ENCODE results near the gene THSD1. TPM values are rescaled to one million over a fixed set of nuclear protein-coding genes. Genes with fewer than 3 reads are reported as not detected.
A peak's percentile ranks its signal among the peaks of the same experiment; 100 is the strongest.

Gene THSD1
- total RNA-seq, 1 experiment from 2014 or later = 0.11 TPM

- H3K4me1 Mint-ChIP-seq (ENCODE audit: low read depth, unreplicated experiment) = peaks cover 18% of the 10 kb centered on the region
- ChIA-PET POLR2A (interaction anchor here (1.1 kb wide), 1 partner anchor 22 kb away, joined by 3 read pairs; no protein-coding TSS in a partner anchor), CTCF (interaction anchor here (0.6 to 1.9 kb wide), 26 partner anchors 11 to 1729 kb away, joined by 3 to 23 read pairs (median 3); partner anchors contain the start of gene SUGT1)
- Histone ChIP-seq H3K4me3 (ENCODE audit: low read depth, low read length) (no peak overlapping the region), H3K27me3 (replicated peaks; ENCODE audit: control insufficient read depth, insufficient read depth, low read length) (no peaks in the 10 kb centered on the region), H3K36me3 (ENCODE audit: control insufficient read depth, insufficient read depth, low read length) (no peaks in the 10 kb centered on the region), H3K9me3 (no peaks in the 10 kb centered on the region), H3K4me1 (no peaks in the 10 kb centered on the region; the same call in 1 of the 2 replicates)
- no peaks in the 10 kb centered on the region for H3K27me3 Mint-ChIP-seq (ENCODE audit: insufficient read depth, unreplicated experiment)
- TSS peak; percentile 23 for BruUV-seq (replicated peaks)
- H3K27ac Mint-ChIP-seq (ENCODE audit: unreplicated experiment) = peak overlapping the region; percentile 69
- intact Hi-C loops (cut with micrococcal nuclease; ENCODE audit: unreplicated experiment) = loop anchor here (1.0 to 10.0 kb wide), 6 partner anchors 22 to 646 kb away; partner anchors contain the start of gene DHRS12
- peaks cover 11% of the 10 kb centered on the region for H3K36me3 Mint-ChIP-seq (ENCODE audit: insufficient read depth, unreplicated experiment)
- H3K4me3 Mint-ChIP-seq (ENCODE audit: unreplicated experiment) = peak overlapping the region; percentile 83
- no peak for TF ChIP-seq CTCF (IDR thresholded peaks at IDR 0.05; ENCODE audit: insufficient read depth in 1 of 2, low read depth in 1 of 2, low read length in 1 of 2, severe bottlenecking in 1 of 2, unreplicated experiment in 1 of 2)
- H3K9me3 Mint-ChIP-seq (ENCODE audit: unreplicated experiment) = no peaks in the 10 kb centered on the region
- no peak for DNase-seq
Observed at GRCh38 chr13:52450793-52451116, 44.8 kb upstream of the THSD1 start.

GRCh38 chr13:52450012-52450792 is 44.2 kb upstream of the THSD1 start, which contains the start of gene VPS36:
VPS36 (minus strand) TSS chr13:52450634; CDS start chr13:52450594, 40 bp downstream.
- ChIA-PET CTCF (interaction anchor here (0.6 to 1.9 kb wide), 29 partner anchors 11 to 1729 kb away, joined by 3 to 23 read pairs (median 3); partner anchors contain the start of gene SUGT1), POLR2A (interaction anchor here (0.7 to 1.1 kb wide), 2 partner anchors 22 to 57 kb away, joined by 3 read pairs; no protein-coding TSS in a partner anchor)
- peaks cover 18% of the 10 kb centered on the region for H3K4me1 Mint-ChIP-seq (ENCODE audit: low read depth, unreplicated experiment)
- TF ChIP-seq CTCF (IDR thresholded peaks at IDR 0.05; ENCODE audit: insufficient read depth in 1 of 2, low read depth in 1 of 2, low read length in 1 of 2, severe bottlenecking in 1 of 2, unreplicated experiment in 1 of 2) = peak; percentile 92 to 98
- H3K27ac Mint-ChIP-seq (ENCODE audit: unreplicated experiment) = peak within 1 kb of the TSS; percentile 69
- Histone ChIP-seq H3K4me1 (no peaks in the 10 kb centered on the region; the same call in 1 of the 2 replicates), H3K9me3 (no peaks in the 10 kb centered on the region), H3K36me3 (ENCODE audit: control insufficient read depth, insufficient read depth, low read length) (no peaks in the 10 kb centered on the region), H3K27me3 (replicated peaks; ENCODE audit: control insufficient read depth, insufficient read depth, low read length) (no peaks in the 10 kb centered on the region), H3K4me3 (ENCODE audit: low read depth, low read length) (peak within 1 kb of the TSS; percentile 89)
- peaks cover 7% of the 10 kb centered on the region for H3K36me3 Mint-ChIP-seq (ENCODE audit: insufficient read depth, unreplicated experiment)
- peak; percentile 93 to 98 for DNase-seq
- no peaks in the 10 kb centered on the region for H3K9me3 Mint-ChIP-seq (ENCODE audit: unreplicated experiment)
- H3K4me3 Mint-ChIP-seq (ENCODE audit: unreplicated experiment) = peak within 1 kb of the TSS; percentile 83
- intact Hi-C loops (cut with micrococcal nuclease; ENCODE audit: unreplicated experiment) = loop anchor here (1.0 to 10.0 kb wide), 5 partner anchors 22 to 645 kb away; partner anchors contain the start of gene DHRS12
- no TSS peak for BruUV-seq (replicated peaks)
- H3K27me3 Mint-ChIP-seq (ENCODE audit: insufficient read depth, unreplicated experiment) = no peaks in the 10 kb centered on the region

DNA sequence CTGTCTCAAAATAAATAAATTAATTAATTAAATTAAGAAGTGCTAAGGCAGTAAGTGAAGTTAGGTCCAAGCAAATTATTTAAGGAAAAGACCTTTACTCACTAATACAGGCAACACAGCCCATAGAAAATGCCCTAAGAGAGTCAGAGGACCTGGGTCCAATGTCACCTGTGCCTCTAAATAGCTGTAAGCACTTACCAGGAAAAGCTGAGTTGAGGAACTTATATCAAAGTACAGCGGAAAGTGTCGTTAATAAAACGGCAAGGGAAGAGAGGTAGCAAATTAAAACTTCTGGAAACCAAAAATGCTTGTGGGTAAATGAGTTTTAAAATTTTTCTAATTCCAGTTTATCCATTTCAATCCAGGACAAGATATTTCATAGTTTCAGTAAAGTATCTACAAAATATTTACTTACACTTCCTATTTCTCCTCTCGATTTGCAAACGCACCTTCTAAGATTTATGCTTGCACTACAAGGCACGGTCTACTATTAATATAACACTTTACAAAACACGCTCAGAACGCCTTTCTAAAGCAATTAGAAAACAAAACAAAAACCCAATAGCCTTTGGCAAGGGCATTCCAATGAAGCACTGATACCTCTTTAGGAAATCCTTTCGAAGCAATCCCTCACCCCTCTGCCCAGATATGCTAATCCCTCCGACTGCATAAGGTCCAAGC is 43.5 kb upstream of the THSD1 start:
- no peaks in the 10 kb centered on the region for H3K9me3 Mint-ChIP-seq (ENCODE audit: unreplicated experiment)
- no peaks in the 10 kb centered on the region for H3K36me3 ChIP-seq (ENCODE audit: control insufficient read depth, insufficient read depth, low read length)
- intact Hi-C loops (cut with micrococcal nuclease; ENCODE audit: unreplicated experiment) = loop anchor here (1.0 to 10.0 kb wide), 6 partner anchors 21 to 645 kb away; partner anchors contain the start of genes DHRS12 and NEK3
- H3K27me3 Mint-ChIP-seq (ENCODE audit: insufficient read depth, unreplicated experiment) = no peaks in the 10 kb centered on the region
- H3K36me3 Mint-ChIP-seq (ENCODE audit: insufficient read depth, unreplicated experiment) = no peaks in the 10 kb centered on the region
- no peaks in the 10 kb centered on the region for H3K9me3 ChIP-seq
- no peaks in the 10 kb centered on the region; the same call in 1 of the 2 replicates for H3K4me1 ChIP-seq
- H3K4me3 ChIP-seq (ENCODE audit: low read depth, low read length) = peak overlapping the region; percentile 89
- TF ChIP-seq CTCF (IDR thresholded peaks at IDR 0.05; ENCODE audit: insufficient read depth in 1 of 2, low read depth in 1 of 2, low read length in 1 of 2, severe bottlenecking in 1 of 2, unreplicated experiment in 1 of 2) = no peak
- DNase-seq = no peak
- H3K27ac Mint-ChIP-seq (ENCODE audit: unreplicated experiment) = peak overlapping the region; percentile 69
- BruUV-seq (replicated peaks) = TSS peak; percentile 45
- no peaks in the 10 kb centered on the region for H3K27me3 ChIP-seq (replicated peaks; ENCODE audit: control insufficient read depth, insufficient read depth, low read length)
- ChIA-PET CTCF (interaction anchor here (0.9 to 1.9 kb wide), 7 partner anchors 21 to 360 kb away, joined by 3 to 23 read pairs (median 4); partner anchors contain the start of gene SUGT1), POLR2A (interaction anchor here (0.7 kb wide), 1 partner anchor 57 kb away, joined by 3 read pairs; no protein-coding TSS in a partner anchor)
- peak overlapping the region; percentile 83 for H3K4me3 Mint-ChIP-seq (ENCODE audit: unreplicated experiment)
- H3K4me1 Mint-ChIP-seq (ENCODE audit: low read depth, unreplicated experiment) = peaks cover 18% of the 10 kb centered on the region
